ENCODE measurements around the gene DCAF8L1. TPM values are rescaled to one million over a fixed set of nuclear protein-coding genes. Genes with fewer than 3 reads are reported as not detected.

Gene DCAF8L1
- total and polyA plus RNA-seq, 2 of the 4 experiments (the other 2 are of a cell fraction): not detected

GRCh38 chrX:27964432-27964831 lies 16.8 kb downstream of the DCAF8L1 start:
- ChIA-PET CTCF (no interaction called here), POLR2A (ENCODE audit: unreplicated experiment) (no interaction called here)
- no peak overlapping the region for H2AK5ac ChIP-seq (ENCODE audit: low read depth, low read length)
- no peak for TF ChIP-seq MXI1 (IDR thresholded peaks at IDR 0.05; ENCODE audit: borderline replicate concordance, low read depth, low read length)
- TF ChIP-seq SMC3 (IDR thresholded peaks at IDR 0.05; ENCODE audit: low read depth, low read length): no peak
- TF ChIP-seq NFE2L2 (IDR thresholded peaks at IDR 0.05; ENCODE audit: low read depth, low read length): no peak
- TF ChIP-seq RCOR1 (IDR thresholded peaks at IDR 0.05; ENCODE audit: insufficient replicate concordance, low read length): no peak
- no peak for TF ChIP-seq MAFK (IDR thresholded peaks at IDR 0.05; ENCODE audit: low read depth, low read length)
- no peak for TF ChIP-seq CHD1 (IDR thresholded peaks at IDR 0.05; ENCODE audit: low read depth, low read length)
- no peak for TF ChIP-seq FOS (IDR thresholded peaks at IDR 0.05; ENCODE audit: low read depth, low read length)
- TF ChIP-seq POLR2A (IDR thresholded peaks at IDR 0.05; ENCODE audit: low read depth, low read length): no peak
- no peak for TF ChIP-seq RAD21 (IDR thresholded peaks at IDR 0.05; ENCODE audit: low read length)
- no peak for TF ChIP-seq ELK1 (IDR thresholded peaks at IDR 0.05; ENCODE audit: borderline replicate concordance, low read depth, low read length)
- no peak for TF ChIP-seq BHLHE40 (IDR thresholded peaks at IDR 0.05; ENCODE audit: low read depth, low read length)
- TF ChIP-seq CTCF (conservative IDR thresholded peaks at IDR 0.05; ENCODE audit: low read depth, low read length): no peak
- no peak for TF ChIP-seq CEBPB (IDR thresholded peaks at IDR 0.05; ENCODE audit: low read depth, low read length)
- TF ChIP-seq MAZ (IDR thresholded peaks at IDR 0.05; ENCODE audit: borderline replicate concordance, low read depth, low read length): no peak
- TF ChIP-seq USF2 (IDR thresholded peaks at IDR 0.05; ENCODE audit: low read depth, low read length): no peak
- H2BK15ac ChIP-seq (ENCODE audit: low read depth, low read length): no peak overlapping the region
- no peaks in the 10 kb centered on the region for H3K36me3 ChIP-seq (ENCODE audit: control insufficient read depth, insufficient read depth, low read length)
- H4K5ac ChIP-seq (ENCODE audit: low read depth, low read length): no peak overlapping the region
- no peak overlapping the region for H3K14ac ChIP-seq (replicated peaks; ENCODE audit: low read depth, low read length)
- no peak overlapping the region for H3K4me3 ChIP-seq (ENCODE audit: insufficient read depth, low read depth, low read length)
- no peaks in the 10 kb centered on the region for H3K4me1 ChIP-seq (ENCODE audit: control insufficient read depth, insufficient read depth, low read length)
- H4K20me1 ChIP-seq (ENCODE audit: insufficient read depth, low read length): no peaks in the 10 kb centered on the region
- no peak overlapping the region for H3K27ac ChIP-seq (ENCODE audit: insufficient read depth, low read length)
- no peaks in the 10 kb centered on the region for H3K9me3 ChIP-seq (ENCODE audit: control insufficient read depth, insufficient read depth, low read length)
- H3K18ac ChIP-seq (ENCODE audit: low read depth, low read length): no peak overlapping the region
- H4K91ac ChIP-seq (ENCODE audit: insufficient read depth, low read depth, low read length): no peak overlapping the region
- no peak for ATAC-seq (ENCODE audit: low read depth)
- no peak overlapping the region for H2BK5ac ChIP-seq (ENCODE audit: low read depth, low read length, poor library complexity, severe bottlenecking)
- H3K56ac ChIP-seq (ENCODE audit: extremely low read depth, insufficient read depth, low read length): no peak overlapping the region
- intact Hi-C loops (cut with micrococcal nuclease): no loop called here
- H3K27me3 ChIP-seq (ENCODE audit: control insufficient read depth, insufficient read depth, low read length): no peaks in the 10 kb centered on the region
- H3K4me2 ChIP-seq (ENCODE audit: low read depth, low read length): no peak overlapping the region
- no peak overlapping the region for H2AFZ ChIP-seq (replicated peaks; ENCODE audit: low read length, poor library complexity)
- DNase-seq: no peak
- no peak overlapping the region for H2BK20ac ChIP-seq (ENCODE audit: low read depth, low read length)
- no peaks in the 10 kb centered on the region for H3K9me1 ChIP-seq (ENCODE audit: insufficient read depth, low read length)
- H3K4ac ChIP-seq (ENCODE audit: low read depth, low read length): no peak overlapping the region
- H2AK9ac ChIP-seq (replicated peaks; ENCODE audit: low read depth, low read length, poor library complexity): no peak overlapping the region
- BruUV-seq (replicated peaks): no TSS peak
- in situ Hi-C loops (cut with MboI; ENCODE audit: low sequenced_read_pairs): no loop called here
- H3K9ac ChIP-seq (ENCODE audit: low read depth, low read length): no peak overlapping the region
- no peak overlapping the region for H2BK120ac ChIP-seq (ENCODE audit: low read depth, low read length)
- no peak overlapping the region for H4K8ac ChIP-seq (ENCODE audit: low read depth in 2 of 2, low read length in 2 of 2)
- no peak overlapping the region for H3K23ac ChIP-seq (ENCODE audit: low read depth, low read length)
- WGBS, 2 experiments (ENCODE audit: extremely low coverage in 2 of 2, insufficient read length in 1 of 2): no CpG with 5 or more reads among the region's 1 CpG
- dilution Hi-C loops (cut with HindIII; ENCODE audit: low sequenced_read_pairs, unreplicated experiment): no loop called here
- no peaks in the 10 kb centered on the region for H3K79me1 ChIP-seq (ENCODE audit: low read depth in 1 of 2, low read length in 2 of 2)
